Nephron (organoid): ENCODE data around the gene RFX5.

Source experiments
- H3K27ac Mint-ChIP-seq, 3 experiments: 2 replicates each; pipeline ENCODE4 v1.8.0; 2020; ENCODE audit warnings: mixed read lengths in 3 of 3, mild to moderate bottlenecking in 2 of 3, moderate library complexity in 1 of 3
- H3K27me3 Mint-ChIP-seq: 2 replicates; pipeline ENCODE4 v1.8.0; 2021; ENCODE audit warnings: low read depth, mild to moderate bottlenecking, moderate library complexity, mixed read lengths
- H3K36me3 Mint-ChIP-seq: 2 replicates; pipeline ENCODE4 v1.8.0; 2020; ENCODE audit warnings: low read depth, mixed read lengths
- H3K4me1 Mint-ChIP-seq: 2 replicates; pipeline ENCODE4 v1.8.0; 2020; ENCODE audit warnings: mixed read lengths
- H3K4me3 Mint-ChIP-seq, 3 experiments: 2 replicates each; pipeline ENCODE4 v1.8.0; 2020; ENCODE audit warnings: mild to moderate bottlenecking in 3 of 3, mixed read lengths in 3 of 3, moderate library complexity in 2 of 3
- H3K9me3 Mint-ChIP-seq: 2 replicates; pipeline ENCODE4 v1.8.0; 2020; ENCODE audit warnings: mixed read lengths
- CTCF ChIP-seq, 3 experiments: fragments of 200-600 bp; sonication (generic); IDR thresholded peaks; one replicate each; pipeline ENCODE4 v1.5.0; 2021; ENCODE audit warnings: antibody characterized with exemption in 3 of 3; ENCODE audit not compliant: unreplicated experiment in 3 of 3

Gene RFX5

DNA sequence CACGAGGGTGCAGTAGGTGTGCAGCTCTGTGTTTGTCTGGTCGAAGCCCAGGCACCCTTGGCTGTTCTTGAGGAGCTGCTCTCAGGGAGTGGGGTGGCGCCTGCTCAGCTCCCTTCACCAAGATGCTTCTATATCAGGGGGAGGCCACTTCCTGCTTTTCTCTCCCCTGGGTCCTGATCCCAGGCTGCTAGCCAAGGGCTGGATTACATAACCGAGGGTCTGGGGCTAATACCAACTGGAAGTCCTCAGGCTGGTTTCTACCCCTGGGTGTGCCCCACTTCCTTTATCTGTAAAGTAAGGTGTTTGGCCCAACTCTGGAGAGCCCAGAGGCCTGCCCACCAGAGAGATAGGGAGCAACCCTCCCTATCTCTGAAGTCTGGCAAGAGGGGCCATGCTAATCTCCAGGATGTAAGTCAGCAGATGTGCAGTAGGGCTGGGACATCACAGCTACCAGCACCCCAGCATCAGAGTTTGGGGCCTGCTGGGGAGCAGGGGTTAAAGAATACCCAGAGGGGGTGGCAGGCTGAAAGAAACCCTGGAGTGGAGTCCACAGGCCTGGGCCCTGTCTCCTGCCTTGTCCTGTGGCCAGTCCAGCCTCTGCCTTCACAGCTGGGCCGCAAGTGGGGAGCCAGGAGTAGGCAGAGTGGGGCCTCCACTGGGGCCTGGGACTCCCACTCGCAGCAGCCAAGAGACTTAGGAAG is 23.3 kb upstream of the RFX5 start:
- Mint-ChIP-seq H3K36me3 (peaks cover 26% of the 10 kb centered on the region), H3K27me3 (no peaks in the 10 kb centered on the region), H3K9me3 (no peaks in the 10 kb centered on the region), H3K27ac (peak overlapping the region; percentile 53 to 96 (median 66)), H3K4me1 (peaks cover 52% of the 10 kb centered on the region), H3K4me3 (peak overlapping the region; percentile 63 to 69 (median 65))
- no peak for TF ChIP-seq CTCF (IDR thresholded peaks at IDR 0.05; ENCODE audit: unreplicated experiment in 3 of 3)

DNA sequence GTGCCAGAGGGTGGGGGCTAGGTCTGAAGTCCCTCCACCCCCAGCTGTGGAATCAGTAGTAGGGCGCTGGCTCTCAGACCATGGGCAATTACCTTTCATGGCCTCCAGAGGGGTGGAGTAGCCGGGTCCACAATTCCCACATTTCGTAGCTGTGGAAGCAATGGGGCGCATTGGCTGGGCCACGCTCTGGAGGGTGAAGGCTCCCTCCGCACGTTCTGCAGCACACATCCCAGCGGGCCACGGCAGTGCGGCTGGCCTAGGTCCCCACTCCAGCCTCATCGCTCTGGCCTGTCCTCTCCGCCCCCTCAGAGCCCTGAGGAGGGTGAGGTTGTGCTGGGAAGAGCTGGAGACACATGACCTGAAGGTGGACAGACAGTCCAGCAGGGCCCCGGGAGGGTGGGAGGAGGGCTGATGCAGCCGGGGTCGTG is 22.6 kb upstream of the RFX5 start:
- Mint-ChIP-seq H3K27ac (no peak overlapping the region), H3K4me1 (peaks cover 52% of the 10 kb centered on the region), H3K9me3 (no peaks in the 10 kb centered on the region), H3K27me3 (no peaks in the 10 kb centered on the region), H3K36me3 (peaks cover 32% of the 10 kb centered on the region), H3K4me3 (no peak overlapping the region)
- no peak for TF ChIP-seq CTCF (IDR thresholded peaks at IDR 0.05; ENCODE audit: unreplicated experiment in 3 of 3)

DNA sequence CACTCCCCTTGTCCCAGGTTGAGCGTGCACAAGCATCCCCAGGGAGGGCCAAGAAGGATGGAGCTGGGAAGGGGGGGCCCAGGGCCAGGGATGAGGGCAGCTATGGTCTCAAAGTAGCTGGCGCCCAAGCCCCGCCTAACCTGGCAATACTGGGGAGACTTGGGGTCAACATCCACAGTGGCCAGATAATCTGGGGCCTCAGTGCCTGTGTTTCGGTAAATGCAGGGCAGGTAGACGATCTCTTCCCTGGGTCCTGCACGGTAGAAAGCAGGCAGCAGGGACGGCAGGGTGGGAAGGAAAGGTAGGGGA is 22.2 kb upstream of the RFX5 start:
- no peaks in the 10 kb centered on the region for H3K9me3 Mint-ChIP-seq
- peaks cover 36% of the 10 kb centered on the region for H3K36me3 Mint-ChIP-seq
- H3K27ac Mint-ChIP-seq = no peak overlapping the region
- TF ChIP-seq CTCF (IDR thresholded peaks at IDR 0.05; ENCODE audit: unreplicated experiment in 3 of 3) = no peak
- H3K27me3 Mint-ChIP-seq = no peaks in the 10 kb centered on the region
- H3K4me3 Mint-ChIP-seq = no peak overlapping the region
- H3K4me1 Mint-ChIP-seq = peaks cover 52% of the 10 kb centered on the region

DNA sequence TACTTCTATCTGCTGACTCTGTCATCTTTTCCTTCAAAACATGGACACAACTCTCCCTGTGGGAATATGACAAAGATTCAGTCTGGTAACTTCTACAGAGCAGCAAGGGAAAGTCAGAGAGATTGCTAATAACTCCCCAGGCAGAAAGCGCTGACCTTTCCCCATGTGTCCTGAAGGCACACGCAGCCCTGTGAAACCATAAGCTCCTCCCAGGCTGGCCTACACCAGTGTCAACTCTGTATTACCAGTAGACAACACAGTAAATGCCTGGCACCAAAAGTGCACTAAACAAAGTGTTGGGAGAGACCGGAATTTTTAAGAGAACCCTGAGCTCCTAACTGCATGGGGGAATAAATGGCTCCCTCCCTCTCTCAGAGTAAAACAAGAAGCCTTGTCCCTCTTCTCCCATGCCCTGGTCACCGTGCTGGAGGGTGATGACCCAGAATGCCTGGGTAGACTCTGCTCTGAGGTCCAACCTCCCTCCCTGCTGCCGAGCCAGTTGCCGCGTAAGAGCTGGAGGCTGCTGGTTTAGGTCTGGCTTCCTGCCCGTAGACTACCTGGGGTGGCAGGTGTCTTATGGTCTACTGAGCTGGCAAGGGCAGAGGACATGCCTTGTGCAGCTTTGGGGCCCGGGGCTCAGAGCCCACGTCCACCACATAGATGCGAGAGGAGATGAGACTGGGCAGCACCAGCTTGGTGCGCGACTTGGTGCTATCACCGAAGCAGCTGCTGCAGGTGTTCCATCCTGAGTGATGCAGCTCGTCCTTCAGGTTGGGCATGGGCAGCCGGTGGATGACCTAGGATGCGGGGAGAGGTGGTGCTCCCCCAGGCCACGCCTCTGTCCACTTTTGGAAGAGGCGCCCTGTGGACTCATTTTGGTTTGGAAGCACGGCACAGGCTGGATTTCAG is 21.6 kb upstream of the RFX5 start:
- H3K4me3 Mint-ChIP-seq = peak overlapping the region in 1 of 3 experiments; percentile 30
- peaks cover 42% of the 10 kb centered on the region for H3K36me3 Mint-ChIP-seq
- TF ChIP-seq CTCF (IDR thresholded peaks at IDR 0.05; ENCODE audit: unreplicated experiment in 3 of 3) = no peak
- H3K27me3 Mint-ChIP-seq = no peaks in the 10 kb centered on the region
- H3K9me3 Mint-ChIP-seq = peaks cover 5% of the 10 kb centered on the region
- H3K27ac Mint-ChIP-seq = peak overlapping the region; percentile 55 to 71 (median 62)
- peaks cover 46% of the 10 kb centered on the region for H3K4me1 Mint-ChIP-seq

DNA sequence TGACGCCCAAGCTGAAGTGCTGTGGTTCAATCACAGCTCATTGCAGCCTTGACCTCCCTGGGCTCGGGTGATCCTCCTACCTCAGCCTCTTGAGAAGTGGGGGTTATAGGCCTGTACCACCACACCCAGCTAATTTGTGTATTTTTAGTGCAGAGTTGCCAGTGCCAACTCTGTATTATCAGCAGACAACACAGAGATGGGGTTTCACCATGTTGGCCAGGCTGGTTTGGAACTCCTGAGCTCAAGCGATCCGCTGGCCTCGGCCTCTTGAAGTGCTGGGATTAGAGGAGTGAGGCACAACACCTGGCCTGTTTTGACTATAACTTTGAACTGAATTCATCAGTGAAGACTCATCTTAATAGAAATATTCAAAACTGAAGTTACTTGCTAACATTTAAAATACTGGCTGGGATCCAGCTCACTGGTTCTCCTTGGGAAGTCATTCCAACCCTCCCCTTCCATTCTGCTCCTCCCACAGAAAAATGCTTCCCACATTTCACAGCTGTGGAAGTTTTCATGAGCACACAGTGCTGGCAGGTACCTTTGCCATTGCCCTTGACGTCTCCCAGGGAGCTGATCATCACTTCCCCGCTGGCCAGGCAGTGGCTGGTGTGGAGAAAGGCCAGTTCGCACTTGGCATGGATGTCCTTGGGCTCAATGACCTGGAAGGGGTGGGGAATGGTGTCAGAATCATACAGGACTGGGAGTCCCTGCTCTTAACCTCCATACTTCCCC is 20.8 kb upstream of the RFX5 start:
- Mint-ChIP-seq H3K9me3 (peaks cover 12% of the 10 kb centered on the region), H3K4me1 (peaks cover 38% of the 10 kb centered on the region), H3K36me3 (peaks cover 51% of the 10 kb centered on the region), H3K27me3 (no peaks in the 10 kb centered on the region), H3K27ac (peak overlapping the region; percentile 55 to 71 (median 62)), H3K4me3 (peak overlapping the region in 1 of 3 experiments; percentile 14)
- TF ChIP-seq CTCF (IDR thresholded peaks at IDR 0.05; ENCODE audit: unreplicated experiment in 3 of 3) = no peak
